Glomerular visceral epithelial cell (primary cell): ENCODE results near the gene TSPAN3.

ENCODE experiments used
- DNase-seq: peaks from one replicate; pipeline ENCODE4 v3.0.0-alpha.2; 2016; ENCODE audit errors: extremely low spot score

TSPAN3 gene

DNA sequence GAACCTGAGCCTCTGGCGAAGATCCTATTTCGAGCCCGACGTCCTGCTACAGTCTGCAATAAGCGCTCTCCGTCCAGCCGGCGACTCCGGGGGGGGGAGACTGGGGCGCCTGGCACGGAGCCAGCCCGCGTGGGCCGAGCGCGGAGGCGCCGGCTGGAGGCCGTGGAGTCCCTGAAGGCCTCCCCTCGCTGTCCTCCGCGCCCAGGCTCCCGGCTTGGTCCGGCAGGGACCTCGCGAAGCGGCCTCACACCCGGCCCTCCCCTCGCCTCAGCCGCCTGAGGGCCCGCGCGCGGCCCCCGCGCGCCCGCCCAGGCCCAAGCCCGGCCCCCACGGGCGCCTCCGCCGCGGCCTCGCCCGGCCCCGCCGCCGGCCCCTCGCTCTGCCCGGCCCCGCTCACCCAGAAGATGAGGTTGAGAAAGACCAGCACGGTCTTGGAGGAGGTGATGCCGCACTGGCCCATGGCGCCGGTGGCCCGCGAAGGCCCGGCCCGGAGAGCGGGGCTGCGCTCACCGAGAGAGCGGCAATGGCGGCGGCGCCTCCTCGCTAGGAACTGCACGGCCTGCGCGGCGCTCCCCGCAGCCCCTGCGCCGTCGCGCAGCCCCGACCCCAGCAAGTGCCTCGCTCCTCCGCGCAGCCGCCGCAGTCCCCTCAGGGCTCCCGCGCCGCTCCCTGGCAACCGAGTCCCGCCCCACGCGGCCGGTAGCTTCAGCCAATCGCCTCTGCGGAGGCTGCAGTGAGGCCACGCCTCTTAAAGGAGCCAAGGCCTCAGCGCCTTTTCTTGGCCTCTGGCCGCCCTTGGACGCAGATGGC lies at the start of gene TSPAN3:
Gene TSPAN3, minus strand, starts transcription at position 615 of the 810 bp plus-strand sequence. Its CDS starts 155 bp downstream, at position 460.
- peak; percentile 93 for DNase-seq

DNA sequence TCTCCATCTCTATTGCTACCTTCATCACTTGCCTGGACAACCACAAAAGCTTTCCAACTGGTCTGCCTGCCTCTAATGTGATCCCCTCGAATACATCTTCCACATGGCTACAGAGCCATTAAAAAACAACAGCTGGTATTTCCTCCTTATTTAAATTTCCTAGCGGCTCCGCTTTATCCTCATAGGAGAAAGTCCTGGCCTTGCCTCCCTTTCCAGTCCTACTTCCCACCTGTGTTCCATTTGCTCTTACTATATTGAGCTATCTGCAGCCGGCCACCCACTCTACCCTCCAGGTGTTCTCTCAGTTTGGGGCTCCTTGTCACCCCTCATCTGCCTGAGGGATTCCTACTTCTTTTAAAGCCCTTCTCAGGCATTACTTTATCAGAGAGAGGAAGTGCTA lies 49.7 kb upstream of the TSPAN3 start:
- no peak for DNase-seq

DNA sequence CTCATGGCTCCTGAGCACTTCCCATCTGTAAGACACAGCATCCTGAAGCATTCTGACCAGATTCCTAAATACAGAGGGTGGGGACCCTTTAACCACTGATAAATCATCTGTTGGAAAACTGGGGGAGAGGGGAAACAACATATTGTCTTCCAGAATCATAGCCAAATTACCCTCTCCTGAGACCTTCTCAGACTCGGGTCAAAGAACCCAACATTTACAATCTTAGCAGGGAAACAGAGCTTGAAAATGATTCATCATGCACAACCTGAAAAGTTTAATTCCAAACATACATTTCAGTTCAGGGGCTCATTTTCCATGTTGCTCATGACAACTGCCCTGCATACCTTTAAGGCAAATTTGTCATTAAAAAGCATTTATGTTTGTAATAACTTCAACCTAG lies 48.5 kb upstream of the TSPAN3 start:
- DNase-seq: no peak

- peak; percentile 70 for DNase-seq
Observed at GRCh38 chr15:77118882-77119321, 48.0 kb upstream of the TSPAN3 start.

GRCh38 chr15:77115179-77115578 lies 44.3 kb upstream of the TSPAN3 start:
- DNase-seq: no peak

DNA sequence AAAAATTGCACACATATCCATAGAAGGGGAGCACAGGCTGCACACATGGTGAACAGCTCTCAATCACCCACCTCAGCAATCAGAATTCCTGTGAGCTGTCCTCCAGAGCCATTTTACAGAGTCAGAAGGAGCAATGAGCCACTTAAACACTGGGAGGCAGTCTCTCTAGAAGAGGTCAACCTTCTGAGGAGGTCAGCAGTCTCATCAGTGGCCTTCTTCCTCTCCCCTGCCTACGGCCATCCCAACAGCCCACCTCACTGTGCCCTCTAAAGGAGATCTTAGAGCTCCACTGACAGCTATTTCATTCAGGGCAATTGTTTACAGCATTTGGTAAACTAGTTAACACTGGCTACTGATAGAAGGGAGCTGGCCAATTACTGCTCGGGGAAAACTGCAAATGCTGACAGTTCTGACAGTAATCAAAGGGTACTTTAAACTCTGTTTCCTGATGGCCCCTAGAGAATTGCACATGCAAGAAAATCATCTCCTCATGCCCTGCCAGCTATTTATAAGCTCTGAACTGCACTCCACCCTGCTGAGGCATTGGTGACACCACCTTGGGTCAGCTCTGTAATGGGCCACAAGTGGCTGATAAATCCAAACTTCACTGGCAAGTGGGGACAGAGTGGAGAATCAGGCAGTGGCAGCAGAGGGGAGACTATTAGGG lies 42.1 kb upstream of the TSPAN3 start:
- no peak for DNase-seq

DNA sequence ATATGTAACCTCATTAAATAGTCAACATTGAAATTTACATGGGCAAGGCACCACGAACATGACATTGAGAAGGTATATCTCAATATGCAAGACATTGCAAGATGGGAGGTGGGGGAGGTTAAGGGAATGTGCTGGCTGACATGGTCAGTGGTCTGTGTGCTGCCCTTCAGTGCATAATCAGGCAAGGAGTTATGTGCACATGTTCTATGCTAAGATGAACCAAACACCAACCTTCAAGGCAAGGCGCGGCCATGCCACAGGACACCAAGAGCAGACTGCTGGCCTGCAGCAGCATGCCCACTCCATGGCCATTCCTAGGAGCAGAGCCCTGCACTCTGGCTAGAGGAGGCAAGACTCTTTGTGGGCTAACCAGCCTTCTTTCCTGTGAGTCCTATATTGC lies 40.9 kb upstream of the TSPAN3 start:
- DNase-seq: no peak

- peak; percentile 48 for DNase-seq
Observed at GRCh38 chr15:77107531-77108355, 36.8 kb upstream of the TSPAN3 start.

- DNase-seq: no peak
Observed at GRCh38 chr15:77107068-77107467, 36.2 kb upstream of the TSPAN3 start.

GRCh38 chr15:77104155-77104554 lies 33.2 kb upstream of the TSPAN3 start:
- DNase-seq: no peak

- DNase-seq: no peak
Observed at GRCh38 chr15:77099741-77100463, 29.0 kb upstream of the TSPAN3 start.

GRCh38 chr15:77098572-77098971 lies 27.7 kb upstream of the TSPAN3 start:
- DNase-seq: no peak

DNA sequence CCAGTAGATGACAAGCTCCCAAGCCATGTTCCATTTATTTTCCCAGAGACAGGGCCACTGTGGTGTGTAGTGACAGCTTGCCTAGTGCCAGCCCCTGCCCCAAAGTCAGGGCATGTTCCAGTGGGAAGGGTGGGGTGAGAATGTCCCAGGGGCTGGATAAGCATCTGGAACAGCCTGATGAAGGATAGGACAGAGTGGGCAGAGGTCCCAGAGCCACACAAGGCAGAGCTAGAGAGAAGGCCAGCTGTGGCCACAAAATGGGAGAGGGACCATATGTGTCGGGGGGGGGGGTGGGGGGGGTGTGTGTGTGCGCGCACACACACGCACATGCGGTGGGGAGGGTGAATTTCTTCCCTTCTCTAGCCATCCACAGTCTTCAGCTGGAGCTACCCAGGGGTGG lies 27.0 kb upstream of the TSPAN3 start:
- no peak for DNase-seq

DNA sequence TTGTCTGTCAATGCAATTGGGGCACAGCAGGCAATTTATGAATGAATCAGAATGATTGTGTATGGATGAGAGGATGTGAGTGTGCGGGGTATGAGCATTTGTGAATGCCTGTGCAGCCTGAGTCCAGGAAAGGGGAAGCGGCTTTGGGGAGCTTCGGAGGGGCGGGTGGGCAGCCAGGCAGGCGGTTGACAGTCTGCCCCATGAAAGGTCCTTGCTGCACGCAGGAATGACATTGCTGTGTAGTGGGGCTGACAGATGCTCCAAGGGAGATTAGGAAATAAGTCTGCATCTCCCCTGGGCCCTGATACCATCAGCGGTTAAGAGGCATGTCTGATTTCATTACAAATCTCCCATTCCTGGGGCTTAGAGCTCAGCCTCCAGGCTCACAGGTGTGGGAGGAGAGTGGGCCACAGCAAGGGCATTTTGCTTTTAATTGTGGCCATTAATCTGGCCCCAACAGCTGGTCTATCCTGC lies 26.4 kb upstream of the TSPAN3 start:
- DNase-seq: no peak

- no peak for DNase-seq
Observed at GRCh38 chr15:77096541-77096940, 25.6 kb upstream of the TSPAN3 start.

- no peak for DNase-seq
Observed at GRCh38 chr15:77096138-77096537, 25.2 kb upstream of the TSPAN3 start.

- no peak for DNase-seq
Observed at GRCh38 chr15:77094397-77095030, 23.6 kb upstream of the TSPAN3 start.

- DNase-seq: no peak
Observed at GRCh38 chr15:77093436-77093835, 22.5 kb upstream of the TSPAN3 start.

- DNase-seq: no peak
Observed at GRCh38 chr15:77091097-77091496, 20.2 kb upstream of the TSPAN3 start.

DNA sequence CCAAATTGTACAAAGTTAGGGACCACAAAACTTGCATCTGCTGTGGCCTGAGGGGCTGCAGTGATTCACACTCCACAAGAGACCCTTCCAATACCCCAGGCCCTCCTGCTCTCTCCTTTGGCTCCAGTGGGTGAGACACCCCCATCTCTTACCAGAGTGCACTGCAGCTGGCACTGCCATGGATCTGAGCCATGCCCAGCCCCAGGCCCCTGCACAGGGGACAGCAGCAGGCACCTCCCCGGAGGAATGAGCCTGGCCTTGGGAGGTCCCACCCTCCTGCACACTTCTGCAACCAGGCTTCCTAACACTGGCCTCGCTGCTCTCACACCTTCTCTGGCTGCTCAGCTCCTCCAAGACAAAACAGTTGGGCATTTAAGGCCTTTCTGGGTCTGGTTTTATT lies 16.3 kb upstream of the TSPAN3 start:
- DNase-seq: no peak

- no peak for DNase-seq
Observed at GRCh38 chr15:77085297-77085696, 14.4 kb upstream of the TSPAN3 start.
